CD4-positive, alpha-beta T cell treated with Interleukin-6 at 100 ng/mL for 8 hours (primary cell): ENCODE data around the gene GNAT3.

Experiments used
- DNase-seq: peaks from one replicate; pipeline ENCODE4 v3.0.0-alpha.2; 2020; ENCODE audit warnings: mixed read lengths, low spot score

The GNAT3 gene

GRCh38 chr7:80463272-80463920, 48.5 kb downstream of the GNAT3 start:
- DNase-seq, result no peak

GRCh38 chr7:80460857-80461256, 51.0 kb downstream of the GNAT3 start:
- DNase-seq, result no peak

- no peak for DNase-seq
Observed at GRCh38 chr7:80459776-80460510, 51.9 kb downstream of the GNAT3 start.

DNA sequence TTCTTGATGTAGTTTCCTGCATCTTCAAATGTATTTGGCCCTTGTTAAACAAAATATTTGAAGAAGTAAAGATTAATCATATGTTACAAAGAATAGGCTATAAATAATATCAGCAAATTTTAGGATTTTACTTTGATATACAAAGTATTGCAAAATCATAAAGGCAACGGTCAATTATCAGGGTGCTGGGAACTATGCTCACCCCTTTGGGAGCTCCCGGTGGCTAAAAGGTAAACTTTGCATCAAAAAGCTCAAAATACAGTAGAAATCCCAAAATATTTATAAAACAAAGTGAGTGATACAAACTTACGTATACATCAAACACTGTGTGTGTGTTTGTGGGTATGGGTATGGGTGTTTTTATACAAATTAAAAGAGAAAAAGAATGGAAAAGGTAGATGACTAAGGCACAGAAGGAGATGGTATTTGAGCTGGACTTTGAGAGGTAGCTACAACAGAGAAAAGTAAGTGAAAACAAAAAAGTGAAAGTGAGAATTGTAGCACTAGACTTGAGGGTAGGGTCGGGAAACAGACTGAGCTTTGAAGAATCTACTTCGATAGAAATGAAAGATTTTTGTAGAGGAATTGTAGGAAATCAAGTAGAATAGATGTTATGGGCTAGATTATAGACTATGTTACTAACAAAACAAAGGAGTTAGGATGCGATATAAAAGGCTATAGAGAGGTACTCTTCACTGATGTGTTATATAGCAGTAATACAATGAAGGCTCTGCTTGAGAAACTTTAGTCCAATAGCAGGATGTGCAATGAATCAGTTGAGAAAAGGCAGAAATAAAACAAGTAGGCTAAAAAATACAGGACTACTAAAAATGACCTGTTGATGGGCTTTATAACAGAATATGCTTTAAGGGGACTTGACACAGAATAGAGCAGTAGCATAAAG, 52.8 kb downstream of the GNAT3 start:
- no peak for DNase-seq

DNA sequence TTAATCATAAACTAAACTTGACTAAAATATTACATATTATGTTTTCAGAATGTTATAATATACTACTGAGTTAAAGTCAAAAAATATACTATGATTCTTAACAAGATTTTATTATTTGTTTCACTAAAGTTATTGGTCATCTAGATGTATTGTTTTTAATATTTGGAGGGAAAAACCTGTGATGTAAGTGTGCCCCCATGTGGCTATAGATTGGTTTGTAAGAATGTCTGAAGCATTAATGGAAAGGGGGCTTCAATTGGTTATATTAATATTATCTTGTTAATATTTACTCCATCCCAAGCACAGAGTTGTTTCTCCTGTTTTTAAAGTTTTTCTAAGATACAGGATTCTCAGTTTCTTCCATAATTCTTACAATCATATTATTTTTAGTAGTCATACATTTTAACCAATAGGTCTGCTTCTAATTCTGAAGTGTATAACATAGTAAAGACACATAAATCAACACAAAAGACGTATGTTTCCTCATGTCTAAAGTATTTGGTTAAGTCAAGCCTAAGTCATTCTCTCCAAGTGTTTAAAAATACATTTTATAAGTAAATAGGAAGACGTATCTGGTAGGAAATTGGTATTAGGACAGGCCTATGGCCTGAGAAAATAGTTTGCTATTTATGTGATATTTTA, 58.0 kb downstream of the GNAT3 start:
- DNase-seq, result no peak

GRCh38 chr7:80450621-80451308, 61.1 kb downstream of the GNAT3 start:
- DNase-seq, result no peak

DNA sequence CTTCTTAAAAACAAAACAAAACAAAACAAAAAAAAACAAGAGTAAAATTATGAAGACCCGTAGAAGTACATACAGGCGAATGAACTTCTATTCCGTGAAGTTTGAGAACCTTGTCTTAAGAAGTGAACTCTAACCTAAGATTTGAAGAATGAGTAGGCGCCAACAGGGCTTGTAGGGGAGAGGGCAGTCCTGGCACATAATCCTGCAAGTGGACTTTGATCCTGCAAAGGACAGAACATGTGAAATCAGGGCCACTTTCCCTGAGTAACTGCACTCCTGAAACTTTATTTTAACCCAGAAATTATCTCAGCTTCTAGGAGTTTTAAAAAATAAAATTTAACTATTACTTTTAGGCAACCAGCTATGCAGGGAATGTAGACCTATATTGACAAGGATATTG, 62.0 kb downstream of the GNAT3 start:
- DNase-seq, result no peak

DNA sequence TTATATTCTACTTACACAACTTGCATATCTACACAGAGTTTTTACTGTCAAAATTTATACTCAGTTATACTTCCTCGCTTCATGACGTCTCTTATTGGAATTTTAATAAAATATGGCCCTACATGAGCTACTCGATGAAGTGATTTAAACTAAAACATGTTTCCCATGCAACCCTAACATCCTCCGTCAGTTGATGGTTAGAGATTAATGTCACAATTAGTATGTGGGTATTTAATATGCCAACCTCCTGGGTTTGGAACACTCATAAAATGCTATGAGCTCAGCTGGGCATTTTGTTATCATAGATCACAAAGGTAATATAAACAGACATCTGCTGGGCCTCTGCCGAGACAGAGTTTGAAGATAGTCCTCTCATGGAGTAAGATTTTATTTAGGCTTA, 66.5 kb downstream of the GNAT3 start:
- DNase-seq, result no peak

GRCh38 chr7:80444811-80445210, 67.1 kb downstream of the GNAT3 start:
- no peak for DNase-seq

- no peak for DNase-seq
Observed at GRCh38 chr7:80443325-80443724, 68.5 kb downstream of the GNAT3 start.

DNA sequence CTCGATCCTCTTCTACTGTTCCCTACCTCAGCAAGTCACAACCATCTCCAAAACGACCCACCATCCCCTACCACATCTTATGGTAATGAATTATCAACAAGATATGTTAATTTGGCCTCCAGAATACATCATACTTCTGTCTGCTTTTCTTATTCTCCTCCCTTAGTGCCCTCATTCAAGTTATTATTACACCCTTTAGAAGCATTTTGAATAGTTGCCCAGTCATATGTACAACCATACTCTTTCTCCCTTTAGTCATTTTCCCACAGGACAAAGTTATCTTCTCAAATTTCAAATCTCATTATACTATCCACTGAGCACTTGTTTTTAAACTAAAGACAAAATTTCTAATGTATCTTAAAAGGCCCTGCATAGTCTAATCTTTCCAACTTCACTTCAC, 71.0 kb downstream of the GNAT3 start:
- no peak for DNase-seq

DNA sequence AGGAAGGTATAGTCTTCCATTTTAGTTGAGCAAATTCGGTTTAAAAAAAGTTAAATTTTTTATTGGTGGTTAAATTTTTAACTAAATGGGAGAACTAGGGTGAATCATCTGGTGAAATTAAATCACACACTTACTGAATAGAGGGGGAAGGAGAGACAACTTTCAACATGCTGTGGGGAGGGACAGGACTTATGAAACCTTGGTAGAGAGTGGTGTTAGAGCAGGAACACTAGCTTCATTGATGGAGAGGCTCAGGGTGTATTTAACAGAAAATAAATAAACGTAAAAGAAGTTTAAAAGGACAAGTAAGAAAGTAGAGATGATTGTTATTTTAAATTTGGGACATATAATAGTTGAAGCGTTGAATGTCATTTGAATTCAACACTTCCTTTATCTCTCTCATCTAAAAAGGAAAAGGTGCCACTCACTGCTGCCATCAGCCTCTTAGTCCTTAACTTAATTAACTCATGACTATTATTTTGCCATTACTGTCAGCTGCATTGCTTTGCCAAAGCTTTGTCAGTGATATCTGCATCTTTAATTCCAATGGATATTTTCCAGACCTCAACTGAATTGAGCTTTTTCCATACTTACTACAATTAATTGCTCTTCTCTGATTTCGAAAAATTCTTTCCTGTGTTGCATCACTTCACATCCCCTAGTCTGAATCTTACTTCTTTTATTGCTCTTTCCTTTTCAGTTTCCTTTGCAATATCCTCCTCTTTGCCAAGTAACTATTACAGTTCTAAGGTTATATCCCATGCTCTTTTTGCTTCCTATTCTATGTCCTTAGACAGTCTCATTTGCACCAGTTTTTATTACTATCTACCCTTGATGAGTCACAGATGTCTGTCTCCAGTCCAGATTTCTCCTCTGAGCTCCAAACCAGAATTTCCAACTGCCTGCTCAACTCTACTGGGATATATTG, 71.7 kb downstream of the GNAT3 start:
- DNase-seq, result no peak

GRCh38 chr7:80435521-80435920, 76.3 kb downstream of the GNAT3 start:
- no peak for DNase-seq

DNA sequence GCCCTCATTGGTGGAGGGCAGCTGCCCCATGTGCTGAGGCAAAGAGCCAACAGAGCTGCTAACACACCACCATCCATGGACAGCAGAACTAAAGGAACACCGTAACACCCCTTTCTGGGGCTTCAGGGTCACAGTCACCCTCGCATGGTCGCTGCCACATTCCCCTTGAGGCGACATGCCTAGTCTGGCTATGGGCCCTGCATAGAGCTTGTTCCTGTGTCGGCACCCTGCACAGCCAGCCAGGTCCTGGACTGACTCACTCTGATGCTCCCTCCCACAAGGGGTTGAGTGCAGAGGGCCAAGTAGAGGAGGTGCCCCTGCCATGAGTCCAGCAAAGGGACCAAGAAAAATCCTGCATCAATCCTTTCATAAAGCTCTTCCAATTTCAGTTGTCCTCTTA, 77.8 kb downstream of the GNAT3 start:
- DNase-seq, result no peak

GRCh38 chr7:80432166-80432565, 79.7 kb downstream of the GNAT3 start:
- DNase-seq, result no peak

DNA sequence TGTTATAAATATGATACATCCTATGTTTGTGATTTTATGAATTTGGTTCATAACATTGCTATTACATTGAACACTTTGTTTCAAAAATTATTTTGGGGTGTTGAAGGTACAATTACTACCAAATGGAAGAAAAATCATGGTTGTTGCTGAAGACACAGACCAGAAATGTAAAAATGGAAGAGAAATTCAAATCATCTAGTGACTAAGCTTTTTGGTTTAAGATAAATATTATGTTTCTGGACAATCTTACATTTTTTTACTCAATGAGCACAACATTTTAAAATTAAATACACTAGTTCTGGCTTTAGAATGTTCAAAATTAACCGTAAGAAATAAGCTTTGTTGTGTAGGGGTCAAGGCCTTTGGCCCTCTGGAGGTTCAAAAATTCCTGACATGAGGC, 82.7 kb downstream of the GNAT3 start:
- DNase-seq, result no peak

- no peak for DNase-seq
Observed at GRCh38 chr7:80428161-80429054, 83.5 kb downstream of the GNAT3 start.

DNA sequence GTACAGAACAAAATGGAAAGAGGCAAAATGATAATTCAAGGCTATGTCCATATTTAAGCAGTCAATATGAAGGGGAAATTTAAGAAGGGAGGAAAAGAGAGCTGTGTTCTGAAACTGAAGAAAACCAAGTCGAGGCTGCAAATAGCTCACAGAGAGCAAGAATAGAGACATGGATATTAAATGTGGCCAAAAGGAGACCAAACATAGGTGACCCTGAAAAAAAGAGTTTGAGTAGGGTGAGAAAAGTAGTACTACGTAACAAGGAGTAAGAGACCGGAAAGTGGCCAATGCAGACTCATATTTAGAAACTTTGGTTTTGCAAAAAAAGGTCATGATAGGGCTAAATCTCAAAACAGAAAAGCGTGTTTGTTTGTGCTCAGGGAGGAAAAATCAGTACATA, 84.6 kb downstream of the GNAT3 start:
- DNase-seq, result no peak

DNA sequence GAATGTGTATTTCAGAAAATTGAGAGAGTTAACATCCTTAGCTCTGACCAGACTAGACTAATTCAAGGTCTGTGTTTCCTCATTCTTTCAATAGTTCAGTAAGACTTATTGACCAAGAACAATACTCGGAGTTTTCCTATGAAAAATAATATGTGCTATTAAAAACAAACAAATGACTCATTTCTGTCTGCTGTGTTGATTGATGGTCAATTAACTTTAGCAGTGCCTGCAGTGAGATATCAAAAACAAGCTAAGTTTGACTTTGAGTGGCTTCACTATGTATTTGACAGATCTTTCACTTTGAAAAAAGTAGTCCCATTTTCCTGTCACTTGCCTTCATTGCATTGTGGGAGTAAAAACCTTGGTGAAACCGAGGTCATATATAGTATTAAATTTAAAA, 91.0 kb downstream of the GNAT3 start:
- DNase-seq, result no peak
